SHP77 treated with DMSO at 0.1 percent for 48 hours (cell line): ENCODE measurements around the gene JAML.

ENCODE experiments used
- DNase-seq: peaks from one replicate; lab custom pipeline; 2025; lab: John Stamatoyannopoulos, UW

JAML gene

GRCh38 chr11:118240999-118241763, 16.4 kb upstream of the JAML start:
- DNase-seq: no peak

GRCh38 chr11:118239509-118240205, 14.8 kb upstream of the JAML start:
- DNase-seq: no peak

GRCh38 chr11:118238929-118239328, 14.1 kb upstream of the JAML start:
- no peak for DNase-seq

GRCh38 chr11:118238421-118238820, 13.6 kb upstream of the JAML start:
- no peak for DNase-seq

- no peak for DNase-seq
Observed at GRCh38 chr11:118236170-118236569, 11.4 kb upstream of the JAML start.

- DNase-seq: no peak
Observed at GRCh38 chr11:118234833-118235232, 10.0 kb upstream of the JAML start.

- no peak for DNase-seq
Observed at GRCh38 chr11:118233850-118234249, 9.0 kb upstream of the JAML start.

- DNase-seq: no peak
Observed at GRCh38 chr11:118233377-118233776, 8.6 kb upstream of the JAML start.

- DNase-seq: no peak
Observed at GRCh38 chr11:118232659-118233058, 7.8 kb upstream of the JAML start.

- no peak for DNase-seq
Observed at GRCh38 chr11:118231461-118231860, 6.7 kb upstream of the JAML start.

GRCh38 chr11:118230088-118230487, 5.3 kb upstream of the JAML start:
- DNase-seq: no peak

- no peak for DNase-seq
Observed at GRCh38 chr11:118229274-118229847, 4.5 kb upstream of the JAML start.

GRCh38 chr11:118227865-118228785, 3.3 kb upstream of the JAML start:
- no peak for DNase-seq

- DNase-seq: no peak
Observed at GRCh38 chr11:118226781-118227180, 2.0 kb upstream of the JAML start.

- DNase-seq: no peak
Observed at GRCh38 chr11:118226296-118226695, 1.5 kb upstream of the JAML start.

GRCh38 chr11:118223992-118224391, 819 bp downstream of the JAML start:
- DNase-seq: no peak

GRCh38 chr11:118223570-118223969, 1.2 kb downstream of the JAML start:
- DNase-seq: no peak

- DNase-seq: no peak
Observed at GRCh38 chr11:118222437-118222836, 2.4 kb downstream of the JAML start.

- DNase-seq: no peak
Observed at GRCh38 chr11:118221419-118221818, 3.4 kb downstream of the JAML start.

GRCh38 chr11:118219732-118220131, 5.1 kb downstream of the JAML start:
- no peak for DNase-seq

GRCh38 chr11:118219244-118219643, 5.6 kb downstream of the JAML start:
- DNase-seq: no peak

- no peak for DNase-seq
Observed at GRCh38 chr11:118217575-118217974, 7.2 kb downstream of the JAML start.
